GM19455 (cell line): ENCODE measurements around the gene MTUS2.

ENCODE experiments used
- ATAC-seq: cut with Tn5 transposase; IDR thresholded peaks from one replicate; pipeline ENCODE4 v1.9.1; 2021; ENCODE audit not compliant: unreplicated experiment

The MTUS2 gene

DNA sequence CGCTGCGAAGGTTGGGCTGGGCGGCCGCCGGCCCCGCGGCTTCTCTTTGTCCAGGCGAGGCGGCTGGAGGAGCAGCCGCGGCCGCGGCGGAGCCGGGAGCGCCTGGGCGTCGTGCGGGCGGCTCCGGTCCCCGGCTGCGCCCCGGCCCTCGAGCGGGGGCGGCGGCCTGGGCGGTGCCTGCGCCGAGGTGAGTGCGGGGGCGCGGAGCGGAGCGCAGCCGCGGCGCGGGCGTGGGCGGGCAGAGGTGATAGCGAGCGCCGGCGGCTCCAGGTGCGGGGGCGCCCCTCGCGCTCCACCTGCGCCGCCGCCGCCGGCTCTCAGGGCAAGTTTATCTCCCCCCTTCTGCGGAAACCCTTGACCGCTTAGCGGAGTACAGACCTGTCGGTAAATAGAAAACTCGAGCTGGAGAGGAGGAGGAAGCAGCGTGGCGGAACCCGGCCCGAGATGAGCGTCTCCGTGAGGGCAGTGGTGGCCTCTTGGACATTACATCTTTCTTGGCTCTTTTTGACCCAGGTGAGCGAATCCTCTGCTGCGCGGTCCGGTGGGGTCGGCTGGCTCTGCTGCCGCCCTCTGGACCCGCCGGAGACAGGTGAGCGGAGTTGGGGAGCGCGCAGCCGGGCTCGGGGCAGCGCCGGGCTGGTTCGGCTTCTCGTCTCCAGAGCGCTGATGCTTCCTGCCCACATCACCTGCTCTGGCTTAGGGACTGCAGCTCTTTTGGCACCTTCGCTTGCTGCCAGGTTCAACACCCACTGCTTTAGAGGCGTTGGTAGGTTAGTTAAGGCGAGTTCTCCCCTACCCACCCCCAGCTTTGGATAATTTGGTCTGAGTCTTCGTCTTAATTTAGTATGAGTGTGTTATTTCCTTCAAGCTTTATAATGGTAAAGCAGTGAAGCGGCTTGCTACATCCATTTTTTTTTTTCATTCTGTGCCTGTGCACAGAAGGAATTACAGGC lies at the start of gene MTUS2:
TSS of gene MTUS2 (plus strand) at position 241 of the 953 bp plus-strand sequence.
- ATAC-seq = peak; percentile 33

DNA sequence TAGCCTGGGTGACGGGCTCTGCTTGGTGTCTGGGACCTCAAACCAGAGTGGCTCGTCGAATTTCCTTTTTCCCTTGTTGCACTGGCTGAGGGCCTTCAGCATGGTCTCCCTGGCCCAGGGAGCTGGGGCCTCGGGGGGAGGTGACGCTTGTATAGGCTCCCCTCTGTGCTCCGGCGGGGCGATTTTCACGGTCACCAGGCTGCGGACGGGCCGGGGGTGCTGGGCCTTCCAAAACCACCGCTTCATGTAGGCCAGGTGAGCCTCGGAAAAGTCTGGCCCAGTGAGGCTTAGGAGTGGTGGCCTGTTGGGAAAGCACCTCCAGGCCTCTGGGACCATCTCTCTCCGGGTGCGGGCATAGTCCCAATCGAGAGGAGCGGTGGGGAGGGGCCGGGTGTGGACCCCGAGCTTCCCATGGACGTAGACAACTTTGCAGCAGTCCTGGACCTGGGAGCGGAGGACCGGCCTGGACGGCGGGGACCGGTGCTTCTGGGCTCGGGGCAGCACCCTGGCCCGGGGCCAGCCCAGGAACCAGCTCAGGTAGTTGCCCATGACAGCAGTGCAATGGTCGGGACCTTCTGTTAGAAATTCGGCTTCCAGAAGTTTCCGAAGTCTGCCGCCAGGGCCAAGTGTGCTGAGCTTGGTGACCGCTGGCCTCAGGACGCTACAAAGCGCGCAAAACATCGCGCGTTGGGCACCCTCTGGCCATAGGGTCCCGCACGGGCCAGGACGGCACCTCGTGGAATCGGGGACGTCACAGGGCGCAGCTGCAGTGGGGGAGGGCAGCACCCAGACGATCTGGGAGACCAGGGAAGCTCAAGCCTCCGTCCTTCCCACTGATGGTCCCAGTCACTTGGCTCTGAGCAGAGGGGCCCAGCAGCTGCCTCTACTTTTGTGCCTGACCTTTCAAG lies 41.6 kb upstream of the MTUS2 start:
- ATAC-seq = no peak

DNA sequence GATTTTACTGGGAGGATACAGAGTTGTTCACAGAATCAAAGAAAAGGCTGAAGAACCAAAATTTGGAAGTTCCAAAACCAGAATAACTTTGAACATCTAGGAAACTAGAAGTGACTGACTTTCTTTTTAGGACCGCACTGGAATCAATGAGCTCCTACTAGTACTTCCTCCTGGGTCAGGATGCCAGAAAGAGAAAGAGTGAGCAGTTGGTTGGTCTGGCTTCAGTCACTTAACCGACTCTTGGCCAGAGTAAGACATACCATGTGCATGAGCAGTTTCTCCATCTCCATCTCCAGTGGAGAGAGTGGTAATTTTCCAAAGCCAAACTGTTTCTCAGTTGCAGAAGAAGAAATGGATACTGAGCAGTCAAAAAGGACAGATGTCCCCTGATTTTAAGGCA lies 27.1 kb upstream of the MTUS2 start:
- no peak for ATAC-seq

DNA sequence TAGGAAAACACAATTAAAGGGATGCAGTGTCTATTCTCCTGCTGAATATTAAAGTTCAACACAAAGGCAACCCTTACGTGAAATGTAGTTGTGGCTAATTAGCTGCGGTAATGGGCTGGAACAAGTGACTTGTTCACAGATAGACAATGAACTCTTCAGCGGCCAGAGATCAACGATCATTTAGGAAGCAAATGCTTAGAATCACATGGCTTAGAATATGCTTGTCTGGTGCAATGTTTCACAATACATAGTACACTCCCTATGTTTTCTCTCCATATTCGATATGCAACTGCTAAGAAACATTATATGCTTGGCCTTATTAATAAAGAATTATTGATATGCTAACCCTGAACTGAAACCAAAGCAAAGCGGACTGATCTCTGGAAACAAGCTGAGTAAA lies 25.7 kb upstream of the MTUS2 start:
- ATAC-seq = no peak

DNA sequence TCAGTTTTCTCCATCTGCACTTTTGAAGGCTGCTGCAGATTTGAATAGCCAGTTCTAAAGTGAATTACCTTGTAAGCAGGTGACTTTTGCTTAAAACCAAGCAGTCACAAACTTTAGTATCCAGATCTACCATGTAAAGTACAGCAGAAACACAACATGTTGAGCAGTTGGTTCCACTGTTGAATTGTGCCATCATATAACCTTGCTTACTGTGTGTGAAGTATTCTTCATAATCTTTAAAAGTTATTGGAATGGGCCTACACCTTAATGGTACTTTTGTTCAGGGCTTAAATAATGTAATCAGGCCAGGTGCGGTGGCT lies 23.2 kb upstream of the MTUS2 start:
- no peak for ATAC-seq

DNA sequence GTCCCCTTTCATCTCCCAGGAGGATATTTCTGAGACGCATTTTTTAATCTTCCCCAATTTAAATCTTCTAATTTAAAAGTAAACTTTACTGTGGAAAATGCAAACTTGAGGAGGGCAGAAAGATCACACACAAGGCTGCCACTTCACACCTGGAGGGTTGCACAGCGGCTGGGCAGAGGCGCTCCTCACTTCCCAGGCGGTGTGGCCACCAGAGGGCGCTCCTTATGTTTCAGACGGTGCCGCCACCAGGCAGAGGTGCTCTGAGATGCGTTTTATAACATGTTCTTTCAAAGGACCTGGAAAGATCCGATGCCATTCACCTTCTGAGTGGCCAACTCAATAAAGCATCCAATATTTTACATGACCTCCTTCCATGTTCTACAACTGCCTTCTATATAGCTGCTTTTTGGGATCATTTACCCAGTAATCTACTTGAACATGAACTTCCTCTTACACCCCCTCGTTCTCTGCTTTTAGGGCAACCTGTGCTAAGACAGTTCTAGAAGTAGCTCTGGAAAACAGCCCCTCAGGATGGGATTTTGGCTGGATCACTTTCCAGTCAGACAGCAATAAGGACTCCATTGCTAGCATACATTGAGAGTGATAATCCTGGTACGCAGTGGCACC lies 14.8 kb upstream of the MTUS2 start:
- no peak for ATAC-seq

DNA sequence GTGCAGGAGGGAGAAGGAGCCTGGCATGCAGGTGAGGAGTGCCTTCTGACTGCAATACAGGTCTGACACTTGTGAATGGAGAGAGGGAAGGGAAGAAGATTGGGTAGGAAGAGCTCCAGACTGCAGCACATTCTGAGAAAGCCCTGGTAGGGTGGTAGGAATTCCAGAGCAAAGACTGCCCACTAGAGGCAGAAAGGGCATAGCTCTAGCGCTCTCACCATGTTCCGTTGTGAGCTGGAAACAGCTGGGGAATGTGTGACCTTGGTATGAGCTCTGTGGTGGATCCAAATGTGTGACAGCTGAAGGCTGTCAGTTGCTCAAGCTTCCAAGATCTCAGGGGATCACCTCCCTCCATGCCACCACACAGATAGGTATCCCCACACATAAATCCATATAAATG lies 2.9 kb upstream of the MTUS2 start:
- no peak for ATAC-seq

DNA sequence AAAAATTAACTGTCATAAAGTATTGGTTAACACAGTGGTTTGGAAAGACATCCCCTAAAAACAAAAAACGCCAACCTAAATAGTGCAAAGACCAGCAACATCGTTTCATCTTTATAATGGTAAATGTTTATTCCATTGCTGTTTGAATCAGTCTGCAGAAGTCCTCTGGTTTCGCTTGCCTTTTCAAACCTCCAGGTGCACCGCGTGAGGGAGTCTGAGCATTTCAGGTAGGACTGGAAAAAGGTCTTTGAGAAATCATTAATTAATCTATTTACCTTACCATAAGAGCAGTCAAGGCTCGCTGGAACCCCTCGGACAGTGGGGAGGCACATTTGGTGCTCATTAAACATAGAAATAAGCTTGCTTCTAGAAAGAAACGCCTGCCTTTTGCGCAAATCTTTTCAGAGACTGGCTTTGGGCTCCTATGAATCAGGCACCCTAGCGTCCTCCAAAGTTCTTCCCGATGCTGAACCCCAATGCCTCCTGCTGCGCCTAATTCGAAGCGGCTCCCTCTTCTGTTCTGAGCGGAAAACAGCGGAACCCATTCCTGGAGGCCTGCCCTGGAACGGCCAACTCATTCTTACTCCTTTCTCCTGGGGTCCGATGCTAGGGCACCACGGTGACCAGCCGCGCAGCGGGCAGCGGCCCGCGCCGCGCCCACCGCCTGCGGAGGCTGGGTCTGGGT lies 951 bp upstream of the MTUS2 start:
- no peak for ATAC-seq

DNA sequence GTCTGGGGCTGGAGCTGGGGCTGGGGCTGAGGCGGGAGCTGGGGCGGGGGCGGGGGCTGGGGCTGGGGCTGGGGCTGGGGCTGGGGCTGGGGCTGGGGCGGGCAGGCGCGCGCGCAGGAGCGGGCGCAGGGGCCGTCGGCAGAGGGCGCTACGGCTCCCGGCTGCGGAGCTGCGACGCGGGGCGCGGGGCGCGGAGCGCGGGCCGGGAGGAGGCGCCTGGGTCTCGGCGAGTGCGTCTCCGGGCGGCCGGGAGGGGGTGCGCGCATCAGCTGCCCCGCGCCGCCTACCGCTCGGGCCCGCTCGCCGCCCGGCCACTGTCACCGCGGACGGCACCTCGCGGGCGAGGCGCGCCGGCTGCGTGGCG lies 422 bp upstream of the MTUS2 start:
- ATAC-seq = peak; percentile 59

DNA sequence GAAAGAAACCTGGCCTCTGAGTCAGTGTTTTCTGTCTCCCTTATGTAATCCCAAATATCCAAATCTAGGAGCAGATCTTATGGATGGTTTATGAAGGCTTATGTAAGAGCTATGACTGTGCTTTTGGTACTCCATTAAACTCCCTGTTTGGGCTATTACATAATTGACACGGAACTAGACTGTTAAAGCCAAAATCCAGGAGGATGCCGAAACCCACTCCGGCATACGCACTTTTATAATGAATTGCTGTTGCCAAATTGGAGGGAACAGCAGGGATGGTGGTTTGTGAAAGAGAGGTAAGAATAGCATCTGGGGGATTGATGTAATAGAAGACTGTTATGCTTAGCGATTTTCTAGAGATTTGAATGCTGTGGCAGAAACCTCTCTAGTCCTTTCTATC lies 2.0 kb downstream of the MTUS2 start:
- no peak for ATAC-seq

DNA sequence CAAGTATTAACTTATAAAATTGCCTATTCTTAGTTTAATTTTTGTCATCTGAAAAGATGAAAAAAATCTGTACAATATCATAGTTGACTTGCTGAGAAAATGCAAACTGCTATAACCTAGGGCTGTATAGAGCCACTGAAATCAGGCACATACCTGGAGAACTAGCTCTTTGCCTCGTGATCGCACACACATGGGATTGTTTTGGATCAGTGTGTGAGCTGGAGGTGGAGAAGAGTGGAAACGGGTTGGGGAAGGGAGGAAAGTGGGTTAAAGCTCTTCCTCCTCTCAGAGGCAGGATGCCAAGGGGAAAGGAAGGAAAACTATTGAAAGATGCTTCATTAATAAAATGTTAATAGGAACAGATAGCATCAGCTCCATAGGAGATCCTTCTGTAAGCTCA lies 2.7 kb downstream of the MTUS2 start:
- ATAC-seq = no peak

DNA sequence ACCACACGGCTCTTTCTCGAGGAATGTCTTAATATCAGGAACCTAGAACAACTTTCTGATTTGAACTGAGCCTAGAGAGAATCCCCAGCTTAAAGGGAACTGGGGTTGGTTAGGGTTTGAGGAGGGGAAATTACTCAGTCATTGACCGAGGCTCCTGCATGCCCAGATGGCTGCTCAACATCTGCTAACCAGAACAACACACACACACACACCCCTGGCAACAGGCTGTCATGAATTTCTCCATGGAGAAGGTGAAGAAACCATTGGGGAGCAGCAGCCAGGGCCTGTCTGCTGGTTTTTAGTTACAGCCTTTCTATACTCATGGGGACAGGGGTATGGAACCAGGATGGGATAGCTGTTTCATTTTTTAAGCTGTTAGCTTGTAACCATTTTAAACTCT lies 5.2 kb downstream of the MTUS2 start:
- no peak for ATAC-seq

DNA sequence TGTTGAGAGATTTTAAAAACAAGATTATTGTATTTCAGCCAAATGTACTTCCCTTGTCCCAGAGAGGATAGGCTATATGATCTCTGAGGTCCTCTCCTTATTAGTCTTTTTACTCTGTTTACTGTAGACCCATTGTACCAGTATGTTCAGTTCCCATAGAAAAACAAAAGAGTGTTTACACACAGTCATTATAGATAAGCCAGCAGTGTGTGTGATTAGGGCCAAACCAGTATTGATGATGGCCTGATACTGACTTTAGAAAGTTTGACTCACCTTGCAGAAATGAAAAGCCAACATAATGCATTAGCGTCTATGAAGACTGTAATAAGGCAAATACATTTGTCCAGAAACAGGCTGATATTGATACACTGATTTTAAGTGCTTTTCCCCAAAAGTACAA lies 6.2 kb downstream of the MTUS2 start:
- no peak for ATAC-seq

DNA sequence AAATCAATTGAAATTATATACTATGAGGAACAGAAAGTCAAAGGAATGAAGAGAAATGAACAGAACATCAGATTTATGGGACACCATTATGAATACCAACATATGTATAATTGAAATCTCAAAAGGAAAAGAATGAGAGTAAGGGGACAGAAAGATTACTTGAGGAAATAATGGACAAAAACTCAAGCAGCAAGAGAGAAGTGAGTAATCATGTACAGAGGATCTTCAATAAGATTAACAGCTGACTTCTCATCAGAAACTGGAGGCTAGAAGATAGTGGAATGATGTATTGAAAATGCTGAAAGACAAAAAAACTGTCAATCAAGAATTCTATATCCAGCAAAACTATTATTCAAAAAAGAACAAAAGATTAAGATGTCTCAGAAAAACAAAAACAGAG lies 10.4 kb downstream of the MTUS2 start:
- no peak for ATAC-seq

DNA sequence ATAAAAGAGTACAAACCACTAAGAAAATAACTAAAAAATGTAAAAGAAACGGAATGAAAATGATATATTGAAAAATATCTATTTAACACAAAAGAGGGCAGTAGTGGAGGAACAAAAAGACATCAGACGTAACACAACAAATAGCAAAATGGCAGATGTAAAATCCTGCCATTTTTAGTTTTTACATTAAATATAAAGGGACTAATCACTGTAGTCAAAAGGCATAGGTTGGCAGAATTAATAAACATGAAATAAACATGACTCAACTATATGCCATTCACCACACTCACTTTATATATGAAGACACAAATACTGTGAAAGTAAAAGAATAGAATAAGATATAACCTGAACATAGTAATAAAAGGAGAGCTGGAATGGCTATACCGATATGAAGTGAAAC lies 11.0 kb downstream of the MTUS2 start:
- no peak for ATAC-seq

DNA sequence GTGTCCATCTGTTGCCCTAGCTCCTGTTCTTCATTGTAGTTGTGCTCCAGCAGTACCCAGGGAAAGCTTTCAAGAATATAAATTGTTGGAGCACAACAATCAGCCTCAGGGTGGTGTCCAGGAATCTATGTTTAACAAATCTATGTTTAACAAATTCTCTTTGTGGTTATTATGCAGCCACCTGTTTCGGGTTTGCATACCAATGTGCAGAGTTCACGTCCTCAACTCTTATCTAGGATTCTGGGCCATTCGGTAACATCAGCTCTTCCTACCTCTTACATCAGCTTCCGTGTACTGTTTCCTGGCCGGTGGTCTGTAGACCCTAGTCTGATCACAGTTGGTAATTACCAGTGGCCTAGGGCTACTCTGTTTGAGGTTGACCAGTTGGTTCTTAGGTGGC lies 17.0 kb downstream of the MTUS2 start:
- no peak for ATAC-seq

DNA sequence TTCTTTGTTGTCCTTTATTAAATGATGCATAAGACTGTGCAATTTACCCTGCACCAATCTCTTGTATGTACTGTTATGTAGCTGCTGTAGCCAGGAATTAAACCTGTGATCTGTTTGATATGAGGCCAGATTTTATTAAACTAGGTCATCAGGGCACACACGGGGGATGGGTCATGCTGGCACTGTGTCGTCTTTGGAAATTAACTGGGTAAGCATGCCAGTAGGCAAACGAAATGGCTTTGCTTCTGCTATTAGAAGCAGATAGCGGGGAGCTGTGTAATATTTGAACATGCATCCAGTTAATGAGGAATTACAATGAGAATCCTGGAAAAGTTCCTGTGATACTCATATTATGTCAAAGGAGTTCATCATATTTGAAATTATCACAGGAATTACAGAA lies 23.5 kb downstream of the MTUS2 start:
- no peak for ATAC-seq

DNA sequence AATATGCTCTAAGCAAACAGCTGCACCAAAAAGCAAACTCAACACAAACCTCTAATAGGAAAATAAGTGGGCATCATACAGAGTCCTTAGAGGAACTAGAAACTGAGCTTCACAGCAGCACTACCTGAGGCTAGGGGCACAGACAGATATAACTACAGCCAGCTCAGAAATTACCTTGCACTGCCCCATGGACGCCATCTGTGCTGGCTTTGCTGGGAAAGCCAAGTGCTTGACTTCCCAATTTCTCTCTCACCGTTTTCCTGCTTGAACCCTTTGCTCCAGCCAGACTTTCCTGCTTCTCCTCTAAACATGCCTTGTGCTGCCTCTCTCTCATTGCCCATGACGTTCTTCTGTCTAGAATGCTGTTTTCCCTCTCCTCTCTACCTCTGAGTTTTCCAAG lies 29.3 kb downstream of the MTUS2 start:
- ATAC-seq = no peak

DNA sequence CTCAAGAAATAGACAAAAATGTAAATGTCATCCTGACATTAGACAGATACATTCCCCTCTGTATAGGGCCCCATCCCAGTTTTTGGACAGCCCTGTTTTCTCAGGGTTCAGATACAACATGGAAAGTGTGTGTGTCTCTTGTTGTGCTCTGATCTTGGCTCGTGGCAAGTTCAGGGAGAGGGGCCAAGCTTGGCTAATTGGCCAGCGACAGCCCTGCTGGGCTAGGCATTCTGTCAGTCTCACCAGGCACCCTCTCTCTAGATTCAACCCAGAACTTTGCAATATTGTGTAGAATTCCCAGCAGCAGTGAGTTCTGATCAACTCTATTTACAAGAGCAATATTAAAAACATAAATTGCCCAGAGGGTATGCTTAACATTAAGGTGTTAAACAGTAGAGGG lies 30.1 kb downstream of the MTUS2 start:
- ATAC-seq = no peak

DNA sequence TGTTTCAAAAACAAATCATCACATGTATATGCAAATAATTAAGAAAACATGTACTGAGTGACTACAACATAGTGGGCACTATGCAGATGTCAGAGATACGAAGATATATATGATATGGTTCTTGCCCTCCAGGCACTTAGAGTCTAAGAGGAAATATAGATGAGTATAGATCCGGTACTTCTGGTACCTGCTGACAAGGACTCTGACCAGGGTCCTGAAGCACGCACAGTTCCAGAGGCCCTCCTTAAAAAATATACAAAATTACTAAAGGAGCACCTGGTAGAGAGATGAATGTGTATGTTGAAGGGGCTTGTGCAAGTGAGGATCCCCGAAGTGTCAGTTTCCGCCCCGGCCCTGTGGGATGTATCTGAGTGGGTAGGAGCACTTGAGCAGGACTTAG lies 31.3 kb downstream of the MTUS2 start:
- ATAC-seq = no peak

DNA sequence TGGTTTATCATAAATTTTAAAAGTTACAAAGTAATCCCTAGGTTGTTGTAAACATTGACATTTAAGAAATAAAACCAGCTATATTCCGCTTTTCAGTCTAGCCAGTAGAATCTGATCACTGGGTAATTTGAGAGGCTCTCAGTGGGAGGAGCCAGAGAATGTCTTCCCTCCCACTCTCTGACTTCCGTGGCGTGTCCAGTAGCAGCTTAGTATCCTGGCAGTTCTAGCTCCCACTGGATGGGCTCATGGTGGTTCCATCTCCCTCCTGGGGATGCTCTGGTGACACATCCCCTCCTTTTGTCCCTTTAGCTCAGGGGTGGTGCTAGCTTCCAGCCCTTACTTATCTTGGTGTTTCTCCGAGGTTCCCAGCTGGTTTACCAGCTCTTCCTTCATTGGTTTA lies 34.5 kb downstream of the MTUS2 start:
- ATAC-seq = no peak
